Sigmoid colon (tissue), 3 donors: ENCODE data around the gene CPN1.

Experiments
- POLR2A ChIP-seq, 2 donors: fragments of 450-650 bp; IDR thresholded peaks; one replicate each; pipeline ENCODE4 v1.6.1; 2016; ENCODE audit warnings: antibody characterized with exemption in 2 of 2, mild to moderate bottlenecking in 2 of 2, moderate library complexity in 2 of 2
- TF ChIP-seq, protein P1 (sequence below), 4 experiments: fragments of 450-650 bp in 3 of 4; fragments of 200-600 bp in 1 of 4; IDR thresholded peaks; one replicate each; pipeline ENCODE4 v1.5.1; 2016 to 2019; ENCODE audit warnings: antibody characterized with exemption in 4 of 4, mild to moderate bottlenecking in 3 of 4, moderate library complexity in 2 of 4

DNA sequence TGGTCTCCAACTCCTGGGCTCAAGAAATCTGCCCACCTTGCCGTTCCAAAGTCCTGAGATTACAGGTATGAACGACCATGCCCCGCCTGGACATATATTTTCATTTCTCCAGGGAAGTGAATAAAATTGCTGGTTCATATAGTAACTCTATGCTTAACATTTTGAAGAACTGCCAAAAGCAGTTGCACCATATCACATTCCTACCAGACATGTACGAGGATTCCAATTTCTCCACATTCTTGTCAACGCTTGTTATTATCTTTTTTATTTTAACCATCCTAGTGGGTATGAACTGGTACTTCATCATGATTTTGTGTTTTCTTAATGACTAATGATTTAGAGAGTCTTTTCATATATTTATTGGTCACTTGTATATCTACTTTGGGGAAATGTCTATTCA lies 21.9 kb upstream of the CPN1 start:
- TF ChIP-seq, protein P1, sequence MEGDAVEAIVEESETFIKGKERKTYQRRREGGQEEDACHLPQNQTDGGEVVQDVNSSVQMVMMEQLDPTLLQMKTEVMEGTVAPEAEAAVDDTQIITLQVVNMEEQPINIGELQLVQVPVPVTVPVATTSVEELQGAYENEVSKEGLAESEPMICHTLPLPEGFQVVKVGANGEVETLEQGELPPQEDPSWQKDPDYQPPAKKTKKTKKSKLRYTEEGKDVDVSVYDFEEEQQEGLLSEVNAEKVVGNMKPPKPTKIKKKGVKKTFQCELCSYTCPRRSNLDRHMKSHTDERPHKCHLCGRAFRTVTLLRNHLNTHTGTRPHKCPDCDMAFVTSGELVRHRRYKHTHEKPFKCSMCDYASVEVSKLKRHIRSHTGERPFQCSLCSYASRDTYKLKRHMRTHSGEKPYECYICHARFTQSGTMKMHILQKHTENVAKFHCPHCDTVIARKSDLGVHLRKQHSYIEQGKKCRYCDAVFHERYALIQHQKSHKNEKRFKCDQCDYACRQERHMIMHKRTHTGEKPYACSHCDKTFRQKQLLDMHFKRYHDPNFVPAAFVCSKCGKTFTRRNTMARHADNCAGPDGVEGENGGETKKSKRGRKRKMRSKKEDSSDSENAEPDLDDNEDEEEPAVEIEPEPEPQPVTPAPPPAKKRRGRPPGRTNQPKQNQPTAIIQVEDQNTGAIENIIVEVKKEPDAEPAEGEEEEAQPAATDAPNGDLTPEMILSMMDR (IDR thresholded peaks at IDR 0.05), result no peak
- TF ChIP-seq POLR2A (IDR thresholded peaks at IDR 0.05), result no peak
